Fibroblast of mammary gland (primary cell): Measurements from ENCODE around the gene PKD1.

ENCODE experiments used
- DNase-seq: peaks from one replicate; pipeline ENCODE4 v3.0.0-alpha.2; 2010; ENCODE audit warnings: low read depth
- H3K4me3 ChIP-seq: 2 replicates; pipeline ENCODE4 v1.5.1; 2011; ENCODE audit warnings: low read depth, mild to moderate bottlenecking, low read length, moderate library complexity; ENCODE audit not compliant: control insufficient read depth
- TF ChIP-seq, protein P1 (sequence below): conservative IDR thresholded peaks from 2 replicates; pipeline ENCODE4 v1.5.1; 2011; ENCODE audit warnings: low read depth, low read length, inconsistent platforms; ENCODE audit not compliant: control insufficient read depth, insufficient read depth

The PKD1 gene

DNA sequence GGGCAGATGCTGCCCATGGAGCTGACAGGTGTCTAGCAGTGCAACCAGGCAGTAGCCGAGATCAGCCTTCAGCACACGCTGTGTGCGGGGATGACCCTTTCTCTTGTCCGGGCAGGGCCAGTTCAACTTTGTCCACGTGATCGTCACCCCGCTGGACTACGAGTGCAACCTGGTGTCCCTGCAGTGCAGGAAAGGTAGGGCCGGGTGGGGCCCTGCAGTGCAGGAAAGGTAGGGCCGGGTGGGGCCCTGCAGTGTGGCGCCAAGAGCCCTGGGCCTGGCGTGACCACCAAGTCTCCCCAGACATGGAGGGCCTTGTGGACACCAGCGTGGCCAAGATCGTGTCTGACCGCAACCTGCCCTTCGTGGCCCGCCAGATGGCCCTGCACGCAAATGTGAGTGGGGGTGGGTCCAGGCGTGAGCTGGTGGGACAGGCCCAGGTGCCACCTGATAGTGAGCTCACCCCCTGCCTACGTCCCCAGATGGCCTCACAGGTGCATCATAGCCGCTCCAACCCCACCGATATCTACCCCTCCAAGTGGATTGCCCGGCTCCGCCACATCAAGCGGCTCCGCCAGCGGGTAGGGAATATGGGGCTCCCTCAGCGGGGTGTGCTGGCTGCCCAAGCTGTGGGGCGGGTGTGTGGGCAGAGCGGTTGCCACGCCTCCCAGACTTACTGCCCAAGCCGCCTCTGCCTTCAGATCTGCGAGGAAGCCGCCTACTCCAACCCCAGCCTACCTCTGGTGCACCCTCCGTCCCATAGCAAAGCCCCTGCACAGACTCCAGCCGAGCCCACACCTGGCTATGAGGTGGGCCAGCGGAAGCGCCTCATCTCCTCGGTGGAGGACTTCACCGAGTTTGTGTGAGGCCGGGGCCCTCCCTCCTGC, 47.7 kb downstream of the PKD1 start:
- TF ChIP-seq, protein P1, sequence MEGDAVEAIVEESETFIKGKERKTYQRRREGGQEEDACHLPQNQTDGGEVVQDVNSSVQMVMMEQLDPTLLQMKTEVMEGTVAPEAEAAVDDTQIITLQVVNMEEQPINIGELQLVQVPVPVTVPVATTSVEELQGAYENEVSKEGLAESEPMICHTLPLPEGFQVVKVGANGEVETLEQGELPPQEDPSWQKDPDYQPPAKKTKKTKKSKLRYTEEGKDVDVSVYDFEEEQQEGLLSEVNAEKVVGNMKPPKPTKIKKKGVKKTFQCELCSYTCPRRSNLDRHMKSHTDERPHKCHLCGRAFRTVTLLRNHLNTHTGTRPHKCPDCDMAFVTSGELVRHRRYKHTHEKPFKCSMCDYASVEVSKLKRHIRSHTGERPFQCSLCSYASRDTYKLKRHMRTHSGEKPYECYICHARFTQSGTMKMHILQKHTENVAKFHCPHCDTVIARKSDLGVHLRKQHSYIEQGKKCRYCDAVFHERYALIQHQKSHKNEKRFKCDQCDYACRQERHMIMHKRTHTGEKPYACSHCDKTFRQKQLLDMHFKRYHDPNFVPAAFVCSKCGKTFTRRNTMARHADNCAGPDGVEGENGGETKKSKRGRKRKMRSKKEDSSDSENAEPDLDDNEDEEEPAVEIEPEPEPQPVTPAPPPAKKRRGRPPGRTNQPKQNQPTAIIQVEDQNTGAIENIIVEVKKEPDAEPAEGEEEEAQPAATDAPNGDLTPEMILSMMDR, result no peak
- no peak for DNase-seq

DNA sequence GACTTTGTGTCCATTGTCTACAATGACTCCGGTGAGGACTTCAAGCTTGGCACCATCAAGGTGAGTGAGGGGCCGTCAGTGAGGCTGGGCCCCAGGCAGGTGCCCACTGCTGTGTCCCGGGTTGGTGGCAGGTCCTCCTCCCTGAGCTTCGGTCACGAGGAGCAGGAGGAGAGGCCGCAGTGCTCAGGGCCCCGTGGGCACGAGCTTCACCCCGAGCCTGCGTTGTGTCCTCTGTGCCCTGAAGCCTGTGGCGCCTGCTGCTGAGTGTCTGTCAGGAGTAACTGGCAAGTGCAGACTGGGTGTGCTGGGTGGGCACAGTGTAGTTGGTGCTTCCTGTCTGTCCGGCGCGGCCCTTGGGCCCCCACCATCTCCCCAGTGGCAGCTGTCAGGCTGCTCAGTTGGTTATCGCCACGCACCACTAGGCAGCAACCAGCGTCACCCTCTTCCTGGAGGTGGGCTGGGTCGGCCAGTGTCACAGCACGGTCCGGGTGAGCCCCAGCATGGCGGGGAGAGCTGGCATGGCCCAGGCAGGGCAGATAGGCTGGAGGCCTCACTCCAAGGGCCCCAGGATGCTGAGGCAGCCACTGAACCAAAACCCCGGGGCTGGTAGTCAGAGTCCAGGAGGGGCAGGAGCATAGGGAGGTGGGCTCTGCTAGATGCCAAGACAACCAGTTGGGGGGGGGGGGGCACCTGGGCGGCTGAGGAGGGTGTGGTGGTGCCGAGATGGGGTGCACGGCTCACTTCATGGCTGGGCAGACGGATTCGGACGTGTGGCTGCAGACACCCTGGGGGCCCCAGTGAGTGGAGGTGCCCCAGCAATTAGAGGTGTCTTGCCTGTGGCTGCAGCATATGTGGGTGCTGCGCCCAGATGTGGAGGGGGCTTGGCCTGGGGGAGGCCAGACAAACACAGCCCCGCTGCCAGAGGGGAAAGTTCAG, 48.6 kb downstream of the PKD1 start:
- DNase-seq, result no peak
- TF ChIP-seq, protein P1, result no peak
- H3K4me3 ChIP-seq, result no peak overlapping the region

More for the DNA sequence above, 47.7 kb downstream of the PKD1 start:
- no peak overlapping the region for H3K4me3 ChIP-seq

DNA sequence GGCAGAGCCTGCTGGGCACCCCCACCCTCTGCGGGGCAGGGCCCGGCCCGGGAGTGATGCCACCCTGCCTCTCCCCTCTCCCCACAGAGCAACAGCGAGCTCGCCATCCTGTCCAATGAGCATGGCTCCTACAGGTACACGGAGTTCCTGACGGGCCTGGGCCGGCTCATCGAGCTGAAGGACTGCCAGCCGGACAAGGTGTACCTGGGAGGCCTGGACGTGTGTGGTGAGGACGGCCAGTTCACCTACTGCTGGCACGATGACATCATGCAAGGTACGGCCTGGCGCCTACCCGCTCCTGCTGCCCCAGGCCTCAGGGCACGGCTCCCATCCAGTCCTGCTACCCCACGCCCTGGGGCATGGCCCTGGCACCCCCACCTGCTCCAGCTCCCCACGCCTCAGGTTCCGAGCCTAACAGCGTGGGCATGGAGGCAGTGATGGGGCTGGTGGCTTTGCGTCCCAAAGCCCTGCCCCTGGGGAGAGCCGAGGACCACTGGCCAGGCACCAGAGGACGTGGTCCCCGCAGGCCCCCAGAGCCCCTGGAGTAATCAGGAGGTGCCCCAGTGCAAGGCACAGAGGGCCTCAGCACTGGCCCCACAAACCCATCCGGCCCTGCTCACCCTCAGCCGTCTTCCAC, 49.5 kb downstream of the PKD1 start:
- H3K4me3 ChIP-seq, result no peak overlapping the region
- no peak for DNase-seq
- TF ChIP-seq, protein P1, result no peak

DNA sequence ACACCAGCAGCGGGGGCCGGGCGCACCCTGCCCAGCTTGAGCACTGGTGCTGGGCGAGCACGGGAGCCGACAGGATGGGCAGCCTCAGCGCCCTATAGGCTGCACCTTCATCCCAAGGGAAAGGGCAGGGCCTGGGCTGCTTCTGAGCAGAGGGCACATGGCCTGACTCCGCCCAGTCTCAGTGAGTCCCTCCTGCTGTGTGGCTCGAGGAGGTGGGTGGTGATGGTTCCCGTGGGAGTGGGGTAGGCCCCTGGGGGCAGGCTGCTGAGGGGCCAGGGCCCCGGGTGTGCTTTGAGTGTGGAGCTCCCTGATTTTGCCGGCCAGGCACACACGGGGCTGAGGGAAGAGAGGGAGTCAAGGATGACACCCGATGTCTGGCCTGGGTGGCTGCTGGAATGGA, 50.0 kb downstream of the PKD1 start:
- DNase-seq, result peak; percentile 29
- no peak overlapping the region for H3K4me3 ChIP-seq
- TF ChIP-seq, protein P1, result no peak

DNA sequence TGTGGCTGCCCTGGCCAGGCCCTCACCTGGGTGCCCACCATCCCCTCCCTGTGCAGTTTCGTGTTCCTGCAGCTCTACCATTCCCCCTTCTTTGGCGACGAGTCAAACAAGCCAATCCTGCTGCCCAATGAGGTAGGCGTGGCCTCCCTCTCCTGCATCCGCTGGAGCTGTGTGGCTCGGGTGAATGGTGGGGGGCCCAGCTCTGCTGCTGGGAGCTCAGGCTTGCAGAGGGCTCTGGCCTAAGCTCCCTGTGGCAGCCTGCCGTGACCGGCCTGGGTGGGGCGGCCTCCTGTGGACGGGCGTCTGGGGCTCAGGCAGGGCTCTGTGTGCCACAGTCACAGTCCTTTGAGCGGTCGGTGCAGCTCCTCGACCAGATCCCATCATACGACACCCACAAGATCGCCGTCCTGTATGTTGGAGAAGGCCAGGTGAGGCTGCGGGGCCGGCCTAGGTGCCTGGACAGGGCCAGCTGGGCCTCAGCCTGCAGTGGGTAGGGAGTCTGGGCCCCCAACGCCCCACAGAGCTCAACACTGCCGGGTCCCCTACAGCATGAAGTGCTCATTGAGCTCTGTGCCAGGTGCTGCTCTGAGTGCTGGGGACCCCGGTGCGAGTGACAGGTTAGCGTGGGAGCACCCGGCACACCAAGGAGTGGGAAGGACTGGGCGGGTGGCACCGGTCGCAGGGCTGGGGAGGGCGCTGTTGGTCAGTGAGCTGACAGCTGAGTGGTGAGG, 50.6 kb downstream of the PKD1 start:
- TF ChIP-seq, protein P1, result no peak
- no peak for DNase-seq
- H3K4me3 ChIP-seq, result no peak overlapping the region
